GM18868 (cell line): ENCODE measurements around the gene H2BK1.

Experiments used
- ATAC-seq: cut with Tn5 transposase; IDR thresholded peaks from one replicate; pipeline ENCODE4 v1.9.1; 2021; ENCODE audit warnings: mild to moderate bottlenecking, moderate library complexity; ENCODE audit not compliant: unreplicated experiment

H2BK1 gene

GRCh38 chr7:151179946-151180345 is 30.3 kb downstream of the H2BK1 start:
- ATAC-seq = no peak

DNA sequence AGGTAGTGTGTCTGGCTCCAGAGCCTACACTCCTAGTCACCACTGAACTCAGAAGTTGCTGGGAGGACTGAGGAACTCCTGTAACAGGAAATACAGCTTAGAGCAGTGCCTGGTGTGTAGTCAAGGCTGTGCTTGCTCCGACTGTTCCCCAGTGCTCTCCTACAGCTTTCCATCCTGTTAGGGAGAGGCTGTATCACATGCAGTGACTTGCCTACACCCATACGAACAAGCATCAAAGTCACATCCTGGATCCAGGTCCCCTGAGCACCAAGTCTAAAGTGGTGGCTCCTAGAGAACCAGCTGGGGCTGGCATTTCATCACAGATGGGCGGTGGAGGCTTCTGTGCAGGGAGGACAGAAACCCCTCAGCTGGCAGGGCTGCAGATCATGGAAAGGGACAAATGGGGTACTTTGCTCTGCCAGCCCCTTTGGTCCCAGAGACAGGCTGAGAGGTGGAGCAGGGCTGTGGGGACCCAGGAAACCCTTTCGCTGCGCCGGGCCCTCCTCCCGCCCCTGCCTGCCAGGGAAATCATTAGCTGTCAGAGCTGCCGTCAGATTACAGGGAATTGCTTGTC is 30.9 kb downstream of the H2BK1 start:
- no peak for ATAC-seq

GRCh38 chr7:151178831-151179230 is 31.5 kb downstream of the H2BK1 start:
- ATAC-seq = no peak

GRCh38 chr7:151178236-151178635 is 32.1 kb downstream of the H2BK1 start:
- no peak for ATAC-seq

DNA sequence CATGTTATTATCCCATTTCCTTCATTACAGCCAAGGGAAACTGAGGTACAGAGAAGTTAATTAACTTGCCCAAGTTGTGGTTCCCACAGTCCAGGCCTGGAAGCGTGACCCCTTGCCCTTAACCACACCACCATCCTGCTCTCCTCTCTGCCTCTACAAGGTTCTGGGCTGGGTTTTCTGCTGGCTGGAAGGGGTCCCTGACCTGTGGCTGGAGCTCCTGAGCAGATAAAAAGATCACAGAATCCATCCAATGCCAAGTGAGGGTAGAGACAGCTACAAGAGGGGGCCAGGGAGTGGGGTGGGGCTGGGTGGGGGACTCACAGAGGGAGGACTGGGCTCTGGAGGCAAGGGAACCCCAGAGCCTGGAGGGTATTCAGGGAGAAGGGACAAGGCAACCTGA is 33.0 kb downstream of the H2BK1 start:
- no peak for ATAC-seq

- ATAC-seq = no peak
These were observed 33.9 kb downstream of the H2BK1 start for GRCh38 chr7:151176401-151176800.

DNA sequence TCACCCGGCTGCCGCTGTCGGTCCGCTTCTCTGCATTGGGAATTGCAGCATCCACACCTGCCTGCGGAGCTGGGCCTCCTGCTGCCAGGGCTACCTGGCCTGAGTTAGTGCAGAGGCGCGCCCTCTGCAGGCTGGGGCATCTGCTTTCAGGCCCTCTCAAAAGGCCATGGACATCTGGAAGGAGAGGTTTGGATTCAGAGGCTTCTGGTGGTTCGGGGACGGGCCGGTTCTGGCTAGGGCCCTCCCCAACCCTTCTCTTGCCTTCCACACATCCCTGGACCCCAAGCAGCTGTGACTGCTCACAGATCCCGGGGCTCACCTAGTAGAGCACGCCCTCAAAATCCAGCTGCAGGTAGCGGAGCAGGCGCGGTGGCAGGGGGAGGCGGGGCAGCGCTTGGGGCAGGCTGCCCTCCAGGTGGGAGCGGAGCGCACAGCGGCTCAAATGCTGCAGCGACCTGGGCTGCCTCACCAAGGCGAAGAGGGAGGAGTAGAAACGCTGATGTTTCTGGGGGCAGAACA is 34.4 kb downstream of the H2BK1 start:
- ATAC-seq = no peak

GRCh38 chr7:151175047-151175792 is 35.1 kb downstream of the H2BK1 start:
- ATAC-seq = no peak

DNA sequence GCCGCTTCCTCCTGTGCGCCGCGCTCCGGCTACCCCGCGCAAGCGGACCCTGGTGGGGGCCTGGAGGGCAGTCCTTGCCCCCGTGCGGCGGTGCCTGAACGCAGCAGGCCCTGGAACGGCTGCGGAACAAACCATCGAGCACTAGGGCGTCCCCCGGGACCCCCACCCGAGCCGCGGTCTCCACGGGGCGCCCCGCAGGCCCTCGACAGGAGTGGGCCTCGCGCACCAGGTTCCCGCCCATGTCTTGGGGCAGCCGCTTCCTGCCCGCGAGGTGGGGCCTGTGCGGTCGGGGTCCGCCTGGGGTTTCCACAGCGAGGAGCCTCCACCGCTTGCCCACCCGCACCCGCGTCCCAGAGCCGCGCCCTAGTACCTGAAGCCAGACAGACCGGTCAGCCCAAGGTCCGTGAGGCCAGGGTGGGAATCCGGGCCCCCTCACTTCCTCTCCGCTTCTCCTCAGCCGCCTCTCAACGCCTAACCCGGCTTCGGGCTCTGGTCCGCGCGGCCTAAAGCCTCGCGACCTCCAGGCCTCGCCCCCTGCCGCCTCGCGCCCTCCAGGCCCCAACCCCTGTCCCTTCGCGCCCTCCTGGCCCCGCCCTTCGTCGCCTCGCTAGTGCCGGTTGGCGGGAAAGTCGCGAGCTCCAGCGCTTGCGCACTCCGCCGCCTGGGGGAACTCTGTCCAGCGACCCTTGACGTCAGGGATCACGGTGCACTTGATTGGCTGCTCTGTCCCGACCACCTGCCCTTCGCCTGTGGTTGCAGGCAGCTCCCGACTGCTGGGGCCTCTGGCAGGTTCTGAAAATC is 35.8 kb downstream of the H2BK1 start:
- ATAC-seq = no peak

DNA sequence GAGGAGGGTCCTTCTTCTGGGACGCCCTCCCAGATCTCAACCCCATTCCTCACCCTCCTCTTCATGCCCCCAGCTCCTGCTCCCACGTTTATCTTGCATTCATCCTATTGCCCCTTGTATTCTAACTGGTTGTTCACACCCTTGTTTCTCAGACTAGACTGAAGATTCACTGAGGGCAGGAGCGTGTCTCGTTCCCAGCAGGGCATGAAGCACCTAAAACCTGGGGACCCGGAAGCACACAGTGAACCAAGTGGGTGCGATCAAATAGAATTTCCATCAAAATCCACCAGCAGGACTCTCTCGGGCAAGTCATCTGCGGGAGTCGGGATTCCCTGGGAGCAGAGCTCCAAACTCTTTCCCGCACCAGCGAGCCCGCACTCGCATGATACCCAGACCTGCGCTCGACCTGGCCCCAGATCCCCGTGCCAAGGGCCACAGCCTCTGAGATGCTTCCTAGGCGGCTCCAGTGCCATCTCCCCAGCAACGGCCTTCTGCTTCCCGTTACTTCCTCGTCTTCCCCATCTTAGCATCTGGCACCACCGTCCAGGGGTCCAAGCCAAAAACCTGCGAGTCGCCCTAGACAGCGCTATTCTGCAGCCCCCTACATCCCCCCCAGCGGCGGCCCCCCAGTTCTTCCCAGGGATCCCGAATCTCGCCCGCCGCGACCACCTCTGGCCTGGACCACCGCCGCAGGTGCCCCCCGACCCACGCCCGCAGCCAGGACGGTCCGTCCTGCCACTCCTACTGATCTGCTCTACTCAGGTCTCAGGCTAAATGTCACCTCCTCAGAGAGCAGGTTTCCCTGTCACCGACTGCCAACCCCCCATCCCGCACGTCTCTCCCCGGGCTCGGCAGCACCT is 36.7 kb downstream of the H2BK1 start:
- ATAC-seq = no peak

DNA sequence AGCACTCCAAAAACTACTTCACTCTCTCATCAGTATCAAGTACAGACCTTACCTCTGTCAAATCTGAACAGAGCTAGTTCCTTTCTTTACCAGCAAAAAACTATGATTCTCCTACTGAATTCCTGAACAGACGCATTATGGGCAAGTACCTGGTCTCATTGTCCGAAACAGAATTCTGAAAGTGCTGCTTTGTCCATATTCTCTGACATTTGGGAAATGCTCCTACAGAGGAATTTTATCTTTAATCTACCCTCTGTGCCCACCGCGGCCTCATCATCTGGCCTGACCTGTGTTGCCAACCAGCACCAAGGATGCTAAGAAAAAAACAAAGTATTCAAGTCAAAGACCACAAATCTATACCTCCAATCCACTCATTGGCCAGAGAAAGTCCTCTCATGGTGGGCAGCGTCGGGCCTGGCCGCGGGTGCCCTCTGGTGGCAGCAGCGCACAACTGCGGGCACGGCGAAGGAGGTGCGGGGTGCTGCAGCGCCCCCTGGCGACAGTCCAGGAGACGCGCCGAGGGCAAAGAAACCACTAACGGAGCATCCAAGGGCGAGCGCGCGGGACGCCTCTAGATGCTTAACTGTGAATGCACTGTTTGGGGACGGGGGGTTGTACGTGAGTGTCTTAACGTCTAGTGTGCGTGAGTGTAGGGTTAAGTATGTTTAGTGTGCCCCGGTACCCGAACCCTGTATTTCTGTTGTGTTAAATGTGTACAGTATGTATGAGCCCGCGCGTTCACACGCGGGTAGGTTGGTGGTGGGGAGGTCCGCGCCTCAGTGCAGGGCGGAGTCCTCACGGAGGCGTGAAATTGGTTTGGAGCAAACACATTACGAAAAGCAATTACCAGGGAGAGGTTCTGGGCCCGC is 37.8 kb downstream of the H2BK1 start:
- ATAC-seq = peak; percentile 73

DNA sequence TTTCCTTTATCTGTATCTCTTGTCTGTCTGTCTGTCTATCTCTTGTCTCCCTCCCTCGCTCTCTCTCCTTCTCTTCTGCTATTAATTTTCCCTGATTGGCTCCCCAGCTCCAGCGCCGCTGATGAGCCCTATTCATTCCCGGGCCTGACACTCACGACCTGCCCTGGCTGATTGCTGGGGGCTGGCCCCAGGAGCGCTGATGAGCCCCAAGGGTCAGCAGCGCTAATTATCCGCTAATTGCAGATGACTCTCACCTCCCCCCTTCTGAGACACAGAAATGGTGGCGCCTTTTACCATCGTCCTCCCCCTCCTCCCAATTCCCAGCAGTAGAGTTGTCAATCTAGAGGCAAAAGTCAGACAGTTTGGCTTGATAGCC is 41.5 kb downstream of the H2BK1 start:
- no peak for ATAC-seq

DNA sequence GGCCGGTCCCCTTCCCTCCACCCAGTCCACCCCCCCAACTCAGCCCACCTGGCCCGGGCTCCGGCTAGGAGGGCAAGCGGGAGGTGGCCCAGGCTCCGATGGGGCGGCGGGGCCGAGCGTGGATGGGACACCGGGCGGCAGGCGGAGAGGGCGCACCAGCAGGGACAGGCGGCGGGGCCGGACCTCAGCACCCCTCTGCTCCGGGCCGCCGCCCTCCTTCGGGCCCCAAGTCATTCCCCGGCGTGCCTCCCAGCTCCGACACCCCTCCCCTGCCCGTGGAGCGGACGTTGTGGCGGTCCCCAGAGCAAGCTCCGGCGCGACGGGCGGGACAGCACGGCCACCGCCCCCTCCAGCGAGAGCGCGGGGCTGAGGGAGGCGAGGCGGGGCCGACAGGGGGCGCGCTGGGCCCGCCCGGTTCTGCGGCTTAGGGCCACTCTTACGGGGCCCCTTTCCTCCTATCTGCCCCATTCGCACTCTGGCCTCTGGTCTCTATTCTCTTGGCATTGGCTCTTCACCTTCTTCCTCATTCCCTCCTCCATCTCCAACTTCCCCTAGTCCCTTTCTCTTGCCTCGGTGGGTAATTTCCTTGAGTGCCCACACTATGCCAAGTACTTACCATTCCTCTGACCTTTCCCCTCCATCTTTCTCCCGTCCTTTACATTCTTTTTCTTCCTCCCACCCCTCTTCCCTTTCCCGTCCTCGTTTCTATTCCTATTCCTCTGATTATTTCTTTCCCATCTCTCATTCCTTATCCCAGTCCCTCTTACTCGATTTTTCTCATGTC is 42.1 kb downstream of the H2BK1 start:
- no peak for ATAC-seq

DNA sequence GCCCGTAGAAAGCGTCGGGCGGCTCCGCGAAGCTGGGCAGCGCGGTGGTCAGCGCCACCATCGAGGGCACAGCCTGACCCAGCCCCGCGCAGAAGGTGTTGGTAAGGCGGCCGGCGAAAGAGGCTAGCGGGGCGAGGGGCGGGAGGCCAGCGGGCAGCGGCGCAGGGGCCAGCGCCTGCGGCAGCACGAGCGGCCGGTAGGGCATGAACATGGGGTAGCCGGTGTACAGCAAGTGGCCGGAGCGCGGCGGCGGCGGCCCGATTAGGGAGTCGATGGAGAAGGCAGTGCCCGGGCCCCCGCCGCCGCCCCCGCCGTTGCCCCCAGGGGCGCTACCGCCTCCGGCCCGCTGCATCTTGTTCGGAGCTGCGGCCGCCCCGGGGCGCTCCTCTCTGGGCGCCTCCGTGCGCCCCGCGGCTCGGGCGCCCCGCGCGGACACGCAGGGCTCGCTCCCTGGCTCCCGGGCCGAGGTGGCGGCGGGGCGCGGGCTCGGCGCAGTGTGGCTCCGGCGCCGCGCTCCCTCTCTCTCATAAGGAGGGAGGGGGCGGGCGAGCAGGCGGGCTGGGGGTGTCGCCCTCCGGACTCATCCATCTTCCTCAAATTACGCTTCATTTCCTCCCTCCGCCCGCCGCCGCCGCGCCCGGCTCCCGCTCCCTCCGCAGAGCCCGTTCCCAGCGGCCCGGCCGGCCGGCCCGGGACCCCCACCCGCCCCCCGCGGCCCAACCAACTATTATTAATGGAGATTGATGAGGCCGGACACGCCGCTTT is 42.9 kb downstream of the H2BK1 start, which contains the start of gene GBX1:
GBX1 (minus strand) TSS at position 498 of the 765 bp plus-strand sequence; CDS start at position 352, 146 bp downstream.
- ATAC-seq = no peak

DNA sequence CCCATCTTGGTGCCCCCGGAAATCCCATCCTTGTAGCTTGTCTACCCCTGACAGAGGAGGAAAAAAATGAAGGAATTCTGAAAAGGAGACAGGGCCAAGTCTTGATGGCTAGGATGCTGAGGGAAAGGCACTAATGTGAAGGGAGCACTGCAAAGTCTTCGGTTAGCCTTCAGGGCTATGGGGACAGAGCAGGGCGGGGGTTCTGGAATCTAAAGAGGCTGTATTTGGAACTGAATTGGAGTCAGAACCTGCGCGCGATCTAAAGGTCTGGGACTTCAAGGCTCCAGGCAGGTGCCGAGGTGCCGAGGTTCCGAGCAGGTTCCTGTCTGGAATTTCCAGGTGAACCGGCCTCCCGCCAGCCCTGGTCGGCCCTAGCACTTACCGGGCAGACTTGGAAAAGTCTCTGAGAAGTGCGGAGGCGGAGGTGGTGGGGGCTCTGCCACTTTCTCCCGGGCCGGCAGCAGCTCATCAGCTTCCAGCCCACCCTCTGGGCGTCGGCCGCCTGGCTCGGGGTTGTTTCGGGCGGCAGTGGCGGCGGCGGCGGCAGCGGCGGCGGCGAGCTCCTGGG is 43.6 kb downstream of the H2BK1 start:
- ATAC-seq = no peak

GRCh38 chr7:151161757-151162156 is 48.5 kb downstream of the H2BK1 start:
- ATAC-seq = no peak
